ENCODE results near the gene FBXO47. TPM values are rescaled to one million over a fixed set of nuclear protein-coding genes. Genes with fewer than 3 reads are reported as not detected.

Gene FBXO47
- total RNA-seq, 1 experiment from 2014 or later: not detected

DNA sequence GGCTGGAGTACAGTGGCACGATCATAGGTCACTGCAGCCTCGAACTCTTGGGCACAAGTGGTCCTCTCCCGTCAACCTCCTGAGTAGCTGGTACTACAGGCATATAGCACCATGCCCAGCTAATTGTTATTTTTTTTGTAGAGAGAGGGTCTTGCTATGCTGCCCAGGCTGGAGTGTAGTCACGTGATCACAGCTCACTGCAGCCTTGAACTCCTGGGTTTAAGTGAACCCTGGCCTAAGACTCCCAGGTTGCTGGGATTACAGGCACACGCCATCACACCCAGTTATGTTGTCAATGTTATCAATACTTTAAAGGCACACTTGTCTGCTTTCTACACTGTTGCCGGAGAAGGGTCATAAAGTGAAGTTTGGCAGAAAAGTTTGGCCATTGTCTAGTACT lies 63.8 kb downstream of the FBXO47 start:
- TF ChIP-seq EZH2 (IDR thresholded peaks at IDR 0.05; ENCODE audit: low read length, unreplicated experiment): no peak
- no peak for TF ChIP-seq EZH2phosphoT487 (IDR thresholded peaks at IDR 0.05; ENCODE audit: borderline replicate concordance, low read length)
- TF ChIP-seq, protein P1, sequence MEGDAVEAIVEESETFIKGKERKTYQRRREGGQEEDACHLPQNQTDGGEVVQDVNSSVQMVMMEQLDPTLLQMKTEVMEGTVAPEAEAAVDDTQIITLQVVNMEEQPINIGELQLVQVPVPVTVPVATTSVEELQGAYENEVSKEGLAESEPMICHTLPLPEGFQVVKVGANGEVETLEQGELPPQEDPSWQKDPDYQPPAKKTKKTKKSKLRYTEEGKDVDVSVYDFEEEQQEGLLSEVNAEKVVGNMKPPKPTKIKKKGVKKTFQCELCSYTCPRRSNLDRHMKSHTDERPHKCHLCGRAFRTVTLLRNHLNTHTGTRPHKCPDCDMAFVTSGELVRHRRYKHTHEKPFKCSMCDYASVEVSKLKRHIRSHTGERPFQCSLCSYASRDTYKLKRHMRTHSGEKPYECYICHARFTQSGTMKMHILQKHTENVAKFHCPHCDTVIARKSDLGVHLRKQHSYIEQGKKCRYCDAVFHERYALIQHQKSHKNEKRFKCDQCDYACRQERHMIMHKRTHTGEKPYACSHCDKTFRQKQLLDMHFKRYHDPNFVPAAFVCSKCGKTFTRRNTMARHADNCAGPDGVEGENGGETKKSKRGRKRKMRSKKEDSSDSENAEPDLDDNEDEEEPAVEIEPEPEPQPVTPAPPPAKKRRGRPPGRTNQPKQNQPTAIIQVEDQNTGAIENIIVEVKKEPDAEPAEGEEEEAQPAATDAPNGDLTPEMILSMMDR (conservative IDR thresholded peaks at IDR 0.05; ENCODE audit: low read depth, low read length): no peak
- Histone ChIP-seq H3F3A (ENCODE audit: low read length, unreplicated experiment) (no peaks in the 10 kb centered on the region), H3K4me2 (ENCODE audit: low read length) (no peak overlapping the region), H3K4me3 (ENCODE audit: low read length) (no peak overlapping the region), H3K27ac (ENCODE audit: low read length) (no peak overlapping the region), H3K4me1 (ENCODE audit: insufficient read depth, low read length) (peaks cover 22% of the 10 kb centered on the region), H3K9ac (ENCODE audit: low read length) (no peak overlapping the region), H4K20me1 (ENCODE audit: low read length) (no peaks in the 10 kb centered on the region), H3K27me3 (ENCODE audit: low read length) (no peaks in the 10 kb centered on the region), H3K36me3 (ENCODE audit: low read depth, low read length) (peaks cover 21% of the 10 kb centered on the region), H2AFZ (ENCODE audit: low read length) (no peak overlapping the region), H3K79me2 (ENCODE audit: low read length) (peaks cover 8% of the 10 kb centered on the region; the same call in 1 of the 2 replicates), H3K9me3 (ENCODE audit: low read length) (no peaks in the 10 kb centered on the region), H3K9me2 (replicated peaks; ENCODE audit: low read length) (no peaks in the 10 kb centered on the region)
- DNase-seq (no peak), ATAC-seq (no peak)
- ChIA-PET CTCF (no interaction called here), POLR2A (ENCODE audit: unreplicated experiment) (no interaction called here)
- no TSS peak for BruUV-seq (replicated peaks)
- intact Hi-C loops (cut with micrococcal nuclease): no loop called here

DNA sequence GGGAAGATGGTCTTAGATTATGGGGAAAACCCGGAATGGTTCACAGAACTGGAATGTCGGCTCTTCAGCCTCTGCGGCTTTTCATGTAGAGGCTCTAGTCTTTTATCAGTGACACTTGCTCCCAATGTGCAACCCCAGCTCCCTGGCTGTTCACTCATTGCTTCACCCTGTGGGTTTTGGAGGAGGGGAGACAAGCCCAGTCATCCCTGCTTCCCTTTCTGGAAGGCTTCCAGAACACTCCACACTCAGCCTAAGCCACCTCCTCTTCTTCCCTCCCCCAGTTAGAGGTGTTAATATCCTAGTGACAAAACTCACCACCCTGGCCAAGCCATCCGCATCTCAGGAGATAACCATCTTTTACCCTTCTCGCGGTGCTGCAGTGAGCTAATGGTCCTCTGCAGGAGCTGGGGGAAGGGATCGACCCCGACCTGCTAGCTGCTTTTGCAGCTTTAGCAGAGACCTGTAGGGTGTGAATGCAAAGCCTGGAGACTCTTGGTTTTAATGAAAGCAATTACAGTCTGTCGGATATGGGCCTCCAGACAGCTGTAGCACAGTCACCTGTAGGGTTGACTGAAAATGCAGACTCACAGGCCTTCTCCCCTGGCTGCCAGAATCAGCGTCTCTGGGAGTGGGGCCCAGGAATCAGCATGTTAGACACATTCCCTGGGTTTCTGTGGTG lies 66.1 kb downstream of the FBXO47 start:
- TF ChIP-seq EZH2 (IDR thresholded peaks at IDR 0.05; ENCODE audit: low read length, unreplicated experiment): no peak
- TF ChIP-seq EZH2phosphoT487 (IDR thresholded peaks at IDR 0.05; ENCODE audit: borderline replicate concordance, low read length): no peak
- TF ChIP-seq, protein P1 (conservative IDR thresholded peaks at IDR 0.05; ENCODE audit: low read depth, low read length): no peak
- DNase-seq (peak; percentile 89), ATAC-seq (peak; percentile 69)
- Histone ChIP-seq H3K27ac (ENCODE audit: low read length) (peak overlapping the region; percentile 82), H3K36me3 (ENCODE audit: low read depth, low read length) (peaks cover 22% of the 10 kb centered on the region), H3K9me2 (replicated peaks; ENCODE audit: low read length) (no peaks in the 10 kb centered on the region), H3F3A (ENCODE audit: low read length, unreplicated experiment) (no peaks in the 10 kb centered on the region), H3K79me2 (ENCODE audit: low read length) (peaks cover 8% of the 10 kb centered on the region; the same call in 1 of the 2 replicates), H3K27me3 (ENCODE audit: low read length) (no peaks in the 10 kb centered on the region), H4K20me1 (ENCODE audit: low read length) (no peaks in the 10 kb centered on the region), H3K4me1 (ENCODE audit: insufficient read depth, low read length) (peaks cover 37% of the 10 kb centered on the region), H2AFZ (ENCODE audit: low read length) (no peak overlapping the region), H3K9ac (ENCODE audit: low read length) (no peak overlapping the region), H3K4me3 (ENCODE audit: low read length) (peak overlapping the region; percentile 15; the same call in 1 of the 2 replicates), H3K9me3 (ENCODE audit: low read length) (no peaks in the 10 kb centered on the region), H3K4me2 (ENCODE audit: low read length) (peak overlapping the region; percentile 75)
- ChIA-PET POLR2A (ENCODE audit: unreplicated experiment) (no interaction called here), CTCF (no interaction called here)
- BruUV-seq (replicated peaks): no TSS peak
- intact Hi-C loops (cut with micrococcal nuclease): no loop called here

DNA sequence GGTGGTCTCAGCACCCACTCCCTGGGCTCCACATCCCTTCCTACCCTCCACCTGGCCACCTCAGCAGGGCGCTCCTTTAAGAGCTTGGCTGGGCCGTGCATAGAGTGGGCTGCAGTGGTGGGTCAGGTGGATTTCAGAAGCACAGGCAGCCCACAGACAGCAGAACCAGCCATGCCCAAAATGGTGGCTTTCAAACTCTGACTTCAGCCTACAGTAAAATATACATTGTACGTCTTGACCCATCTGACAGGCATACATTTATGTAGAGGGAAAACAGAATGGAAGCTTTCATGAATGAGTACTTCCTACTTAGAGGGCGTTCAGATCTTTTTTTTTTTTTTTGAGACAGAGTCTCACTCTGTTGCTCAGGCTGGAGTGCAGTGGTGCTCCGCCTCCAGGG lies 67.8 kb downstream of the FBXO47 start:
- H3K4me1 ChIP-seq (ENCODE audit: insufficient read depth, low read length): peaks cover 37% of the 10 kb centered on the region
- peak overlapping the region; percentile 32; the same call in 1 of the 2 replicates for H3K27ac ChIP-seq (ENCODE audit: low read length)
- DNase-seq (no peak), ATAC-seq (no peak)
- intact Hi-C loops (cut with micrococcal nuclease): no loop called here
- ChIA-PET CTCF (no interaction called here), POLR2A (ENCODE audit: unreplicated experiment) (no interaction called here)
- H3K36me3 ChIP-seq (ENCODE audit: low read depth, low read length): peaks cover 16% of the 10 kb centered on the region
- no peaks in the 10 kb centered on the region for H4K20me1 ChIP-seq (ENCODE audit: low read length)
- H3K9ac ChIP-seq (ENCODE audit: low read length): no peak overlapping the region
- TF ChIP-seq, protein P1 (conservative IDR thresholded peaks at IDR 0.05; ENCODE audit: low read depth, low read length): no peak
- no peak for TF ChIP-seq EZH2phosphoT487 (IDR thresholded peaks at IDR 0.05; ENCODE audit: borderline replicate concordance, low read length)
- TF ChIP-seq EZH2 (IDR thresholded peaks at IDR 0.05; ENCODE audit: low read length, unreplicated experiment): no peak
- peaks cover 8% of the 10 kb centered on the region; the same call in 1 of the 2 replicates for H3K79me2 ChIP-seq (ENCODE audit: low read length)
- no peaks in the 10 kb centered on the region for H3K9me2 ChIP-seq (replicated peaks; ENCODE audit: low read length)
- H3K27me3 ChIP-seq (ENCODE audit: low read length): no peaks in the 10 kb centered on the region
- H3K9me3 ChIP-seq (ENCODE audit: low read length): no peaks in the 10 kb centered on the region
- H3K4me2 ChIP-seq (ENCODE audit: low read length): no peak overlapping the region
- no peak overlapping the region for H2AFZ ChIP-seq (ENCODE audit: low read length)
- H3F3A ChIP-seq (ENCODE audit: low read length, unreplicated experiment): no peaks in the 10 kb centered on the region
- no TSS peak for BruUV-seq (replicated peaks)
- no peak overlapping the region for H3K4me3 ChIP-seq (ENCODE audit: low read length)

Measured in PC-3 (cell line).